IPS-18a (cell line): Measurements from ENCODE around the gene PFKL.
"Not testable (repeated sequence)": the region's sequence is repeated elsewhere in the genome, so short reads cannot be mapped to it uniquely, and the experiment has no call there.

Experiments
- H3K27ac ChIP-seq: one replicate; pipeline ENCODE4 v1.5.1; 2013; ENCODE audit warnings: low read length
- H3K27me3 ChIP-seq: one replicate; pipeline ENCODE4 v1.6.1; 2013; ENCODE audit warnings: mild to moderate bottlenecking, low read length; ENCODE audit not compliant: control insufficient read depth, insufficient read depth
- H3K36me3 ChIP-seq: one replicate; pipeline ENCODE4 v1.6.1; 2013; ENCODE audit warnings: low read depth, low read length; ENCODE audit not compliant: control insufficient read depth
- H3K4me1 ChIP-seq: one replicate; pipeline ENCODE4 v1.6.1; 2013; ENCODE audit warnings: low read depth, low read length; ENCODE audit not compliant: control insufficient read depth
- H3K4me3 ChIP-seq: one replicate; pipeline ENCODE4 v1.5.1; 2013; ENCODE audit warnings: low read length
- H3K9ac ChIP-seq: one replicate; pipeline ENCODE4 v1.6.1; 2013; ENCODE audit warnings: mild to moderate bottlenecking, low read length, moderate library complexity
- H3K9me3 ChIP-seq: one replicate; pipeline ENCODE4 v1.6.1; 2013; ENCODE audit warnings: low read depth, low read length; ENCODE audit not compliant: control insufficient read depth

Gene PFKL

DNA sequence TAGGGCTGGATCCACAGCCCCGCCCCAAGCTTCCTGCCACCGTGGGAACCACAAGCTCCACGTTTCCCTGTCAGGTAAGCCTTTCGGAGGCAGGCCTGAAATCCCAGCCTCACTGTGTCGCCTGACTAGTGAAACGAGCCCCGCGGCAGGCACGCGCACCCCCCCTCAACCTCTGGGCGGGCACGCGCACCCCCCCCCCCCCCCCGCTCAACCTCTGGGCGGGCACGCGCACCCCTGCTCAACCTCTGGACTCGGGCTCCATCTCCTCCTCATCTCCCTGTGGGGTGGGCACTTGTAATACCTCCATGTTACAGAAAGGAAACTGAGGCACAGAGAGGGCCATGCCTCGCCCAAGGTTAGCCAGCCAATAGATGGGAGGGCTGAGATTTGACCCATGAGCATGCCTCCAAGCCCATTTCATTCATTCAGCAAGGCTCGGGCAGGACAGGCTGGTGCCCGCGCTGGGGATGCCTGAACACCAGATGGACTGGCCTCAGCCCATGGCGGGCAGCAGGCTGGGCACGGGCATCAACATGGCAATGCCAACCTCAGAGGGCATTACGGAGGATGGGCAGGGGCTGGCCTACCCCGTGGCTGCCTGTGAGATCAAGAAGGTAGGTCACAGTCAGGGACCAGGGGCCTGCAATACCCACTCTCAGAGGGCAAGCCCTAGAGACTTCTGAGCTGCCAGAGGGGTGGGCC is 34.6 kb downstream of the PFKL start:
- Histone ChIP-seq H3K9ac (no peak overlapping the region), H3K9me3 (no peaks in the 10 kb centered on the region), H3K27ac (no peak overlapping the region), H3K36me3 (no peaks in the 10 kb centered on the region), H3K27me3 (no peaks in the 10 kb centered on the region), H3K4me1 (no peaks in the 10 kb centered on the region), H3K4me3 (no peak overlapping the region)

GRCh38 chr21:44335266-44336059 is 35.6 kb downstream of the PFKL start:
- no peak overlapping the region for H3K9ac ChIP-seq
- H3K27me3 ChIP-seq, result no peaks in the 10 kb centered on the region
- H3K27ac ChIP-seq, result no peak overlapping the region
- H3K9me3 ChIP-seq, result no peaks in the 10 kb centered on the region
- no peak overlapping the region for H3K4me3 ChIP-seq
- H3K4me1 ChIP-seq, result peaks cover 4% of the 10 kb centered on the region
- no peaks in the 10 kb centered on the region for H3K36me3 ChIP-seq

DNA sequence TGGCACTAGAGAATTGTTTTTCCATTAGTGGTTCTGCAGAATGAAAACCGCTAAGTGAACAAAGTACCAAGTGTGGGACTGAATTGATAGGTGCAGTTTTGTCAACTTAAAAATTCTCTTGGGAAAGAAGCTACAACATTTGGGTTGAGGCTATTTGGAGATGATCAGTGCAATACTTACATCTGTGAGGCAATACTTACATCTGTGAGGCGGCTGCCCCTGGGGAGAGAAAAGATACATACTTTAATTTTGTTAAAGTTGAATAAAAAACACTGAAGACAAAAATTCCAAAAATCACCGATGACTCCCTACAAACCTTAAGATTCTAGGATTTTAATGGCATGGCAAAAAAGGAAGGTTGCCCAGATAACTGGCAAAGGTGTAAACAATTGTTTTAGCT is 37.6 kb downstream of the PFKL start:
- H3K27me3 ChIP-seq, result no peaks in the 10 kb centered on the region
- no peak overlapping the region for H3K27ac ChIP-seq
- H3K4me1 ChIP-seq, result peaks cover 4% of the 10 kb centered on the region
- H3K4me3 ChIP-seq, result no peak overlapping the region
- no peaks in the 10 kb centered on the region for H3K36me3 ChIP-seq
- no peak overlapping the region for H3K9ac ChIP-seq
- H3K9me3 ChIP-seq, result no peaks in the 10 kb centered on the region

DNA sequence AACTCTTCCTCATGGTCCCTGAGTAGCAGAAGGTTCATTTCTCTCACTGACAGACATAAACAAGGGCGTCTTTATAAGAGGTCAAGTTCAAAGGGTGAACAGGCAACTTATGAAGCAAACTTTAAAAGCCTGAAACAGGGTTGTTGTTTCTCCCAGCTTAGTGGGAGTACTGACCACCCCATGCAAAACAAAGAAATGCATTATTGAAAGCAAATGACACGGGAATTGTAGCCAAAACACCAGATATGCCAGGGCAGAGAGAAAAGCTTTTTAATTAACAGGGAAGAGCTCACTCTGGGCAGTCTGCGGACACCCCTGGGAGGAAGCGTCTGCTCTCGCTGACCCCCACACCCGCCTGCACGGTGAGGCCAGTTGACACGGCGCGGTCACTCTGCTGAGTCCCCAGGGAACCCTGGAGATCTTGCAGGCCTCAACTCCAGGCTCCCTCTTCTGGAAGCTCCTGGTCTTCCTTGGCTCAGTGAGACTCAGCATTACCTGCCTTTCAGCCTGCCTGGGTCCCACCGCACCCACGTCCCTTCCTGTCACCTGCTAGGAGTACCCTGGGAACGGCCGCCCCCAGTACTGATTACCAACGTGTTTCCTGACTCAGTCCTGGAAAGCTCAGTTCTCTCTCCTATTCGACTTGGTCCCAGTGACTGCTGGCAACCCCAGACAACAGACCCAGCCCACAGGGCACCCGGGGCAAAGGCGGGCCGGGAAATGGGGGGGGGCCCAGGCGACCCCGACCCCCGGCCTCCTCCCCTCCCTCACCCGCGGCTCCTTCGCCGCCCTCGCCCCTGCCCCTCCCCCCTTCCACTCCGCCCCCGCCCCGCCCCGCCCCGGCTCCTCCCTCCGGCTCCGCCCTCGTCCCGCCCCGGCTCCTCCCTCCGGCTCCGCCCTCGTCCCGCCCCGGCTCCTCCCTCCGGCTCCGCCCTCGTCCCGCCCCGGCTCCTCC is 38.4 kb downstream of the PFKL start:
- no peaks in the 10 kb centered on the region for H3K36me3 ChIP-seq
- H3K9ac ChIP-seq, result no peak overlapping the region
- peak overlapping the region; percentile 68 for H3K4me3 ChIP-seq
- H3K4me1 ChIP-seq, result peaks cover 4% of the 10 kb centered on the region
- no peaks in the 10 kb centered on the region for H3K27me3 ChIP-seq
- no peak overlapping the region for H3K27ac ChIP-seq
- no peaks in the 10 kb centered on the region for H3K9me3 ChIP-seq

- H3K27me3 ChIP-seq, result no peaks in the 10 kb centered on the region
- peak within 1 kb of the TSS; percentile 89 for H3K9ac ChIP-seq
- peaks cover 4% of the 10 kb centered on the region for H3K4me1 ChIP-seq
- H3K27ac ChIP-seq, result peak within 1 kb of the TSS; percentile 92
- no peaks in the 10 kb centered on the region for H3K9me3 ChIP-seq
- no peaks in the 10 kb centered on the region for H3K36me3 ChIP-seq
- H3K4me3 ChIP-seq, result peak within 1 kb of the TSS; percentile 98
Measured at GRCh38 chr21:44338971-44339910, 39.4 kb downstream of the PFKL start, which contains the start of gene CFAP410. TSS of gene CFAP410 (minus strand) at chr21:44339390. CDS start at chr21:44339194, 196 bp downstream.

DNA sequence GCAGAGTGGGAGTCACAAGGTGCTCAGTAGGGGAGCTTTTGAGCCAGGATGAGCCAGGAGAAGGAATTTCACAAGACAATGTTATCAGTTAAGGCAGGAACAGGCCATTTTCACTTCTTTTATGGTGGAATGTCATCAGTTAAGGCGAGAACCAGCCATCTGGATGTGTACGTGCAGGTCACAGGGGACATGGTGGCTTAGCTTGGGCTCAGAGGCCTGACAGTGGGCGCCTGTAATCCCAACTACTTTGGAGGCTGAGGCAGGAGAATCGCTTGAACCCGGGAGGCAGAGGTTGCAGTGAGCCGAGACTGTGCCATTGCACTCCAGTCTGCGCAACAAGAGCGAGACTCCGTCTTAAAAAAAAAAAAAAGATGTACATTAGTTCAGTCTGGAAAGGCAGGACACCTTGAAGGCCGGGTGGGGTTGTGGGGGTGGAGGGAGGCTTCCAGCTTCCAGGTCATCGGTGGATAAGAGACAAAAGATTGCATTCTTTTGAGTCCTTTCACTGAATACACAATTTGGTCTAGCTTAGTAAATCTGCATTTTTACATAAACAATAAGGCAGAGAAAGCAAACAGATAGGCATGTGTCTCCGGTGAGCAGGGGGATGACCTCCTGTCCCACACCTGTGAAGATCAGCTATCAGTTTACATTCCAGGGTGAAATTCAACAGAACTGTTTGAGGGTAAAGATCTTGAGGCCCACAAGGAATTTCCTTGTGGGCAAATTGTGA is 42.0 kb downstream of the PFKL start:
- H3K4me3 ChIP-seq, H3K27ac ChIP-seq, H3K4me1 ChIP-seq: not testable (repeated sequence)

GRCh38 chr21:44342981-44343380 is 43.1 kb downstream of the PFKL start:
- not testable (repeated sequence) for H3K4me3 ChIP-seq, H3K36me3 ChIP-seq, H3K9me3 ChIP-seq, H3K27ac ChIP-seq, H3K27me3 ChIP-seq, H3K9ac ChIP-seq, H3K4me1 ChIP-seq

More for the DNA sequence above, 42.0 kb downstream of the PFKL start:
- H3K36me3 ChIP-seq, H3K9ac ChIP-seq, H3K27me3 ChIP-seq, H3K9me3 ChIP-seq: not testable (repeated sequence)

DNA sequence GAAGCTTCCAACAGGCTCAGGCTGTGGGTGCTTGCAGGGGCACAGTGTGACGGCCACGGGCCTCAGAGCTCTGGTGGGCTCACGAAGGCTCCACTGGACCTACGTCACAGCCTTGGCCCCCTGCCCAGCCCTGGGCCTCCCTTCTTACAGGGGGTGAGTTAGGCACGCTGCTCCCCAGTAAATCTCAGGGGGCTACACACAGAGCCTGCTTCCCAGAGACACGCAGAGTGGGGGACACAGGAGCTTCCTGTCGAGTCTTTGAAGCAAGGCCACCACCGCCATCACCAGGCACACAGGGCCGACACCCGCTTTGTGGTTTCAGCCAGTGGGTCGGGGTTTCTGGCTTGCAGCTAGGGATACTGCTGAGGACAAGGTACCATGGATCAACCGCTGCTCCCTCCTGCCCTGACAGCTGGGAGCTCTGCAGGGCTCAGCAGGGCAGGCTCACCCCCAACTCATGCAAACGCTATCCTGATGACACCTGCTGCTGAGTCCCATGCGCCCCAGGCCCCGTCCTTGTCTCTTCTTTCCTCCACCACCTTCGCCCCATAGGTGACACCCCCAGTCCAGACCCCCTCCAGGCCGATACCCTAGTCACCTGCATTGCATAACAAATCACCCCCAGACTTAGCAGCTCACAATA is 44.8 kb downstream of the PFKL start:
- Histone ChIP-seq H3K9ac (no peak overlapping the region), H3K27me3 (no peaks in the 10 kb centered on the region)

GRCh38 chr21:44345495-44345894 is 45.6 kb downstream of the PFKL start:
- Histone ChIP-seq H3K27ac (no peak overlapping the region), H3K9ac (no peak overlapping the region), H3K4me3 (no peak overlapping the region), H3K9me3 (no peaks in the 10 kb centered on the region), H3K36me3 (no peaks in the 10 kb centered on the region), H3K27me3 (no peaks in the 10 kb centered on the region), H3K4me1 (no peaks in the 10 kb centered on the region)

More for the DNA sequence above, 44.8 kb downstream of the PFKL start:
- Histone ChIP-seq H3K27ac (no peak overlapping the region), H3K9me3 (no peaks in the 10 kb centered on the region), H3K4me1 (peaks cover 4% of the 10 kb centered on the region), H3K4me3 (no peak overlapping the region), H3K36me3 (no peaks in the 10 kb centered on the region)
